ENCODE results near the gene OSBPL10. TPM values are rescaled to one million over a fixed set of nuclear protein-coding genes. Genes with fewer than 3 reads are reported as not detected.
A peak's percentile ranks its signal among the peaks of the same experiment; 100 is the strongest.

Gene OSBPL10
- total RNA-seq, 1 experiment from 2014 or later = 48.0 TPM

DNA sequence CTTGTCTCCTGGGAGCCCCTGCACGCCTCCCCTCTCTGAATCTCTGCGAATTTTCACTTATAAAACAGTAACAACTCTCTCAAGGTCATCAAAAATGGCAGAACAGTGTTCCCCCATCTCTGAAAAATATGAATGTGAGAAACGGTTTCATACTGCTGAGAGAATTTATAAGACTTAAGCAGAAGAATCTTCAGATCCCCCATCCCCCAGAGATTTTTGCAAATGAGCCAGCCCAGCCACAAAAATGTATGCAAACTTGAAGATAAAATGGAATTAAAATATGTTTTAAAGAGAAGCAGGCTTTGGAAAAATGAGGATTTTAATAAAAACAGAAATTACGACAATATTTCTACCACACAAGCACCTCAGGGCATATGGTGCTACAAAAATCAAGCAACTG, 275.3 kb downstream of the OSBPL10 start:
- Histone ChIP-seq H3K27ac (ENCODE audit: low read length) (no peak overlapping the region), H2AFZ (ENCODE audit: low read length) (no peak overlapping the region), H3K4me1 (ENCODE audit: insufficient read depth, low read length) (peaks cover 15% of the 10 kb centered on the region), H3K4me2 (ENCODE audit: low read length) (no peak overlapping the region), H4K20me1 (ENCODE audit: low read length) (no peaks in the 10 kb centered on the region), H3K4me3 (ENCODE audit: low read length) (no peak overlapping the region), H3K9me2 (replicated peaks; ENCODE audit: low read length) (no peaks in the 10 kb centered on the region), H3K9me3 (ENCODE audit: low read length) (no peaks in the 10 kb centered on the region), H3K79me2 (ENCODE audit: low read length) (no peaks in the 10 kb centered on the region), H3K36me3 (ENCODE audit: low read depth, low read length) (0 out of 2 replicates have a peak, but pooled peaks cover 9% of the 10 kb centered on the region), H3F3A (ENCODE audit: low read length, unreplicated experiment) (no peaks in the 10 kb centered on the region), H3K27me3 (ENCODE audit: low read length) (no peaks in the 10 kb centered on the region), H3K9ac (ENCODE audit: low read length) (no peak overlapping the region)
- ChIA-PET POLR2A (ENCODE audit: unreplicated experiment) (no interaction called here), CTCF (no interaction called here)
- intact Hi-C loops (cut with micrococcal nuclease) = no loop called here
- ATAC-seq (no peak), DNase-seq (no peak)
- TF ChIP-seq EZH2phosphoT487 (IDR thresholded peaks at IDR 0.05; ENCODE audit: borderline replicate concordance, low read length) (no peak), EZH2 (IDR thresholded peaks at IDR 0.05; ENCODE audit: low read length, unreplicated experiment) (no peak)
- TF ChIP-seq, protein P1, sequence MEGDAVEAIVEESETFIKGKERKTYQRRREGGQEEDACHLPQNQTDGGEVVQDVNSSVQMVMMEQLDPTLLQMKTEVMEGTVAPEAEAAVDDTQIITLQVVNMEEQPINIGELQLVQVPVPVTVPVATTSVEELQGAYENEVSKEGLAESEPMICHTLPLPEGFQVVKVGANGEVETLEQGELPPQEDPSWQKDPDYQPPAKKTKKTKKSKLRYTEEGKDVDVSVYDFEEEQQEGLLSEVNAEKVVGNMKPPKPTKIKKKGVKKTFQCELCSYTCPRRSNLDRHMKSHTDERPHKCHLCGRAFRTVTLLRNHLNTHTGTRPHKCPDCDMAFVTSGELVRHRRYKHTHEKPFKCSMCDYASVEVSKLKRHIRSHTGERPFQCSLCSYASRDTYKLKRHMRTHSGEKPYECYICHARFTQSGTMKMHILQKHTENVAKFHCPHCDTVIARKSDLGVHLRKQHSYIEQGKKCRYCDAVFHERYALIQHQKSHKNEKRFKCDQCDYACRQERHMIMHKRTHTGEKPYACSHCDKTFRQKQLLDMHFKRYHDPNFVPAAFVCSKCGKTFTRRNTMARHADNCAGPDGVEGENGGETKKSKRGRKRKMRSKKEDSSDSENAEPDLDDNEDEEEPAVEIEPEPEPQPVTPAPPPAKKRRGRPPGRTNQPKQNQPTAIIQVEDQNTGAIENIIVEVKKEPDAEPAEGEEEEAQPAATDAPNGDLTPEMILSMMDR (conservative IDR thresholded peaks at IDR 0.05; ENCODE audit: low read depth, low read length) = no peak
- BruUV-seq (replicated peaks) = no TSS peak

DNA sequence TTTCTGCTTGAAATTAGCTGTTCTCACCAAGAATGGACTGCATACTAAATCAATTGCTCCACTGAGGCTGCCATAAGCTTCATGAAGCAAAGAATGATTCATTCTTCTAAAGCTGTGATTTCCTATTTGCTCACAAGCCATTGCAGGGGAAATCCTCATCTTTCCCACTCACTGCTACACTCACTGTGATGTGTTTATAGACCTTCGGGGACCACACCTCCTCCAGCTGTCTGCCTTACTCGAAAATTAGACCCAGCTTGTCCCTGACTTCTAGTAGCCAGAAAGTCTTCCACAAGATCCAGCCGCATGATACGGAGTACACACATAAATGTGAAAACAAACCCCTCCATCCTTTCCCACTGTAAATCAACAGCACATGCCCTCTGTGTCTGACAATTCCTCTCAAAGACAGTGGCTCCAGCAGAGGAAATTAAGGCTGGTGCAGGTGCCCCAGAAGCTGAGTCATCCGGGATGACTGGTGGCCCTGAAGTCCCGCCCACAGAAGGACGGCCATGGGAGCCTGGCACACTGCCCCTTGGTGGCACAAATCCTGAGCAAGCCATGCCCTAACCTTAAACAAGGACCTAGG, 276.4 kb downstream of the OSBPL10 start:
- no peaks in the 10 kb centered on the region for H3K27me3 ChIP-seq (ENCODE audit: low read length)
- H3K9me2 ChIP-seq (replicated peaks; ENCODE audit: low read length) = no peaks in the 10 kb centered on the region
- H3K27ac ChIP-seq (ENCODE audit: low read length) = peak overlapping the region; percentile 53
- ChIA-PET POLR2A (ENCODE audit: unreplicated experiment) (no interaction called here), CTCF (no interaction called here)
- 0 out of 2 replicates have a peak, but pooled peaks cover 13% of the 10 kb centered on the region for H3K36me3 ChIP-seq (ENCODE audit: low read depth, low read length)
- TF ChIP-seq EZH2 (IDR thresholded peaks at IDR 0.05; ENCODE audit: low read length, unreplicated experiment) = no peak
- TF ChIP-seq, protein P1 (conservative IDR thresholded peaks at IDR 0.05; ENCODE audit: low read depth, low read length) = peak; percentile 22; the same call in 1 of the 2 replicates
- no peak for TF ChIP-seq EZH2phosphoT487 (IDR thresholded peaks at IDR 0.05; ENCODE audit: borderline replicate concordance, low read length)
- H3K4me3 ChIP-seq (ENCODE audit: low read length) = no peak overlapping the region
- DNase-seq = peak; percentile 85
- peak overlapping the region; percentile 65 for H3K4me2 ChIP-seq (ENCODE audit: low read length)
- intact Hi-C loops (cut with micrococcal nuclease) = no loop called here
- no peak overlapping the region; the same call in 1 of the 2 replicates for H3K9ac ChIP-seq (ENCODE audit: low read length)
- ATAC-seq = peak; percentile 91
- H3K4me1 ChIP-seq (ENCODE audit: insufficient read depth, low read length) = peaks cover 20% of the 10 kb centered on the region
- no peaks in the 10 kb centered on the region for H3F3A ChIP-seq (ENCODE audit: low read length, unreplicated experiment)
- BruUV-seq (replicated peaks) = no TSS peak
- H3K79me2 ChIP-seq (ENCODE audit: low read length) = no peaks in the 10 kb centered on the region
- H2AFZ ChIP-seq (ENCODE audit: low read length) = 0 out of 2 replicates have a peak overlapping the region, but pooled peaks have one; percentile 6
- no peaks in the 10 kb centered on the region for H3K9me3 ChIP-seq (ENCODE audit: low read length)
- H4K20me1 ChIP-seq (ENCODE audit: low read length) = no peaks in the 10 kb centered on the region

DNA sequence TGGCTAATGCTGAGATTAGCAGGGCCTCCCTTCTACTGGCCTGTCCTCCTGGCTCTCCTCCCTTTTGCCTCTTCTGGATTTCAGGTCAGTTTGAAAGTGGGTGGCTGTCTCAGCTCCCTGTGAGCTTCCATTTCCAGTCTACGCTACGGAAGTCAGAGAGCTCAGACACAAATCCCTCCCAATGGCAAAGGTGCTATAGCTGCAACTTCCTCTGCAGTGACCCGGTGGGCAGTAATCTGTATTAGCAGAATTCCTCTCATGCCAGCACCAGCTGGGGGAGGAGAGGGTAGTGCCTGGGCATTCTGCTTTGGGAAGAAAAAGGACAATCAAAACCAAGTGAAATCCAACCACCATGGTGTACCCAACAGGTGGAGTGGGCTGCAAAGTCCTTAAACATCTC, 276.9 kb downstream of the OSBPL10 start:
- Histone ChIP-seq H3K36me3 (ENCODE audit: low read depth, low read length) (0 out of 2 replicates have a peak, but pooled peaks cover 13% of the 10 kb centered on the region), H3K4me2 (ENCODE audit: low read length) (peak overlapping the region; percentile 65), H3K4me3 (ENCODE audit: low read length) (no peak overlapping the region), H3K27ac (ENCODE audit: low read length) (peak overlapping the region; percentile 53), H3F3A (ENCODE audit: low read length, unreplicated experiment) (no peaks in the 10 kb centered on the region), H3K9me3 (ENCODE audit: low read length) (no peaks in the 10 kb centered on the region), H4K20me1 (ENCODE audit: low read length) (no peaks in the 10 kb centered on the region), H3K4me1 (ENCODE audit: insufficient read depth, low read length) (peaks cover 25% of the 10 kb centered on the region), H3K9ac (ENCODE audit: low read length) (no peak overlapping the region), H3K27me3 (ENCODE audit: low read length) (no peaks in the 10 kb centered on the region), H2AFZ (ENCODE audit: low read length) (no peak overlapping the region), H3K9me2 (replicated peaks; ENCODE audit: low read length) (no peaks in the 10 kb centered on the region), H3K79me2 (ENCODE audit: low read length) (no peaks in the 10 kb centered on the region)
- intact Hi-C loops (cut with micrococcal nuclease) = no loop called here
- ATAC-seq = no peak
- POLR2A ChIA-PET (ENCODE audit: unreplicated experiment) = no interaction called here
- no TSS peak for BruUV-seq (replicated peaks)
- DNase-seq = no peak
- TF ChIP-seq, protein P1 (conservative IDR thresholded peaks at IDR 0.05; ENCODE audit: low read depth, low read length) = no peak
- TF ChIP-seq EZH2phosphoT487 (IDR thresholded peaks at IDR 0.05; ENCODE audit: borderline replicate concordance, low read length) (no peak), EZH2 (IDR thresholded peaks at IDR 0.05; ENCODE audit: low read length, unreplicated experiment) (no peak)
- CTCF ChIA-PET = no interaction called here

Measured in PC-3 (cell line).